D341Med (cell line): ENCODE data around the gene ARMC5.
"Not testable (repeated sequence)": the region's sequence is repeated elsewhere in the genome, so short reads cannot be mapped to it uniquely, and the experiment has no call there.

ENCODE experiments used
- DNase-seq: peaks from one replicate; pipeline ENCODE4 v3.0.0; 2012; ENCODE audit warnings: low spot score

ARMC5 gene

GRCh38 chr16:31477220-31478216 lies 18.2 kb downstream of the ARMC5 start:
- DNase-seq: peak; percentile 59

GRCh38 chr16:31478956-31479355 lies 19.7 kb downstream of the ARMC5 start:
- DNase-seq: no peak

- DNase-seq: no peak
These were observed 20.4 kb downstream of the ARMC5 start for GRCh38 chr16:31479751-31480150.

- no peak for DNase-seq
These were observed 21.7 kb downstream of the ARMC5 start for GRCh38 chr16:31480851-31481536.

- no peak for DNase-seq
These were observed 23.8 kb downstream of the ARMC5 start, which contains the start of gene SLC5A2 for GRCh38 chr16:31483081-31483480. Gene SLC5A2 (plus strand): TSS chr16:31483123. CDS start chr16:31483137, 14 bp downstream.

GRCh38 chr16:31484048-31484447 lies 24.7 kb downstream of the ARMC5 start:
- DNase-seq: not testable (repeated sequence)

GRCh38 chr16:31484491-31485171 lies 25.3 kb downstream of the ARMC5 start:
- no peak for DNase-seq

GRCh38 chr16:31485571-31485970 lies 26.3 kb downstream of the ARMC5 start:
- no peak for DNase-seq

- DNase-seq: no peak
These were observed 26.7 kb downstream of the ARMC5 start for GRCh38 chr16:31486045-31486444.

GRCh38 chr16:31487071-31487719 lies 27.9 kb downstream of the ARMC5 start:
- DNase-seq: no peak

GRCh38 chr16:31487720-31488467 lies 28.6 kb downstream of the ARMC5 start:
- peak; percentile 80 for DNase-seq

- no peak for DNase-seq
These were observed 29.4 kb downstream of the ARMC5 start for GRCh38 chr16:31488468-31489297.

GRCh38 chr16:31489298-31489564 lies 29.9 kb downstream of the ARMC5 start:
- no peak for DNase-seq

GRCh38 chr16:31489616-31490584 lies 30.6 kb downstream of the ARMC5 start:
- no peak for DNase-seq

- DNase-seq: no peak
These were observed 32.6 kb downstream of the ARMC5 start for GRCh38 chr16:31491778-31492418.

- no peak for DNase-seq
These were observed 34.3 kb downstream of the ARMC5 start for GRCh38 chr16:31493506-31494125.

GRCh38 chr16:31496670-31497069 lies 37.4 kb downstream of the ARMC5 start:
- DNase-seq: no peak

GRCh38 chr16:31498493-31498892 lies 39.2 kb downstream of the ARMC5 start:
- DNase-seq: no peak
